NCI-H2081 (cell line): ENCODE measurements around the gene IGFN1.
"Not testable (repeated sequence)": the region's sequence is repeated elsewhere in the genome, so short reads cannot be mapped to it uniquely, and the experiment has no call there.

Experiments
- DNase-seq, 2 experiments: peaks; one replicate each; lab custom pipeline; 2025; lab: John Stamatoyannopoulos, UW

The IGFN1 gene

DNA sequence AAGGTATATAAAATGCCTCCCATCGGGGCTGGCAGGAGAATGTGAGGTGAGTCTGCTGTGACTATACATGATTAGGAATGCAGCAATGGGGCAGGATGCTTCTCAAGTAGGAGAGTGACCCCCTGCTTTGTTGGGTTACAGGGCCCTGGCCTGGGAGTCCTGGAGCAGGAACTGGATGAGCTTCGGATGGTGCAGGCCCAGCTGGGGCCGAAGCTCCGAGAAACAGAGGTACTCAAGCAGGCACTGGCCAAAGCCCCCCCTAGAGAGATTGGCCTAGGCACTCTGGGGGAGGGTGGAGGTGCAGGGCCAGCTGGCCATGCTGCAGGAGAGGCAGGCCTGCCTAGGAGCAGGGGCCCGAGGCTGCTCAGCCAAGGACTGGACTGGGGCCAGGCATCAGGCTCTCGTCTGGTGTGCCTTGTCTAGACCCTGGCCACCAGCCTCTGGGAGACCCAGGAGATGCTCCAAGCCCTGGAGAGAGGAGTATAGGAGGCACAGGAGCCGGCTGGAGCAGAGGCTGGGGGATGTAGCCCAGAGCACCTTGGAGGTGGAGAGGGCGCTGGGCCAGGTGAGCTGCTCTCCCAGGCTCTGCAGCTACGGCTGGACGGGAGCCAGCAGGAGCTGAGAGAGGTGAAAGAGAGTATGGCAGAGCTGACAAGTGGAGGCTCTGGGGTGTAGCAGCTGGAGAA is 59.8 kb downstream of the IGFN1 start:
- no peak for DNase-seq

- no peak for DNase-seq
Measured at GRCh38 chr1:201251411-201251810, 60.8 kb downstream of the IGFN1 start.

DNA sequence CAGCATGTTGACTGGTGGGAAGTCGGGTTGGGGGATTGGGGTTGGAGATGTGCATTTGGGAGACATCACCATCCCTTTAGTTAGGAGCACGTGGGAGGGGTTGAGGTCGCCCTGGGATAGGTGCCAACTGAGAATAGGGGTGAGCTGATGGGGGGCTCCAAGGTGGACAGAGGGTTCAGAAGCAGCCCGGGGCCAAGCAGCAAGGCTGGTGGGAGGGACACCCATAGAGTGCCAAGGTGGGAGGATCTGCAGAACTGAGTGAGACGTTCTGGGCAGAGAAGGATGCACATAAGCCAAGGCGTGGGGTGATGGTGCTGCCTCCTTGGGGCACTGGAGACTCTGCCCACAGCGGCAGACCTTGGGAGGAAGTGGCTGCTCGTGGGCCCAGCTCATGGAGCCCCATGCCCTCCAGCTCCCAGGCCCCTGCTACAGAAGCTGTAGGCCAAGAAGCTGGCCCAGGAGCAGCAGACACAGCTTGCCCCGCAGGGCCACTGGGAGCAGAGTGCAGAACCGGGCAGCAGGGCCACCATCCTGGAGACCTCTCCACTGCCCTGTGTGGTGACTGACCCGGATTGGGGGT is 61.3 kb downstream of the IGFN1 start:
- no peak for DNase-seq

DNA sequence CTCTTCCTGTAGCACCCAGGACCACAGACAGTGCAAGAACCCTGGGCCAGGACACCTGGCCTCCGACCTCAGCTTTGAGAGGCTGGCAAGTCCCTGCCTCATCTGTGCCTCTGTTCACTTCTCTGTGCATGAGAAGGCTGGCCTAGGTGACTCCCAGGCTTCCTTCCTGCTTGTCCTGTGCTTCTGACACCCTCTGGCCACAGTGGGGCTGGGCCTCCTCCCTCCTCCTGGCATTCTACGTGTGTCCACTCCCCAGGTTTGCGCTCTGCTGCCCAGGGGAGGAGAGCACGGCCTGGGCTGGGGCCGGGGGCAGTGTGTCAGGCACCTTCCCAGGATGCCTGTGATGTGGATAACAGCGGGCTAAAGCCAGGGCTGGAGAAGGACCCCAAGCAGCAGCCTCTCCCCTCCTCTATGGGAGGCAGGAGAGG is 62.3 kb downstream of the IGFN1 start:
- no peak for DNase-seq

GRCh38 chr1:201253411-201253810 is 62.8 kb downstream of the IGFN1 start:
- DNase-seq, result no peak

- no peak for DNase-seq
Measured at GRCh38 chr1:201253906-201254624, 63.4 kb downstream of the IGFN1 start.

- peak; percentile 33 to 49 for DNase-seq
Measured at GRCh38 chr1:201254625-201255478, 64.2 kb downstream of the IGFN1 start.

DNA sequence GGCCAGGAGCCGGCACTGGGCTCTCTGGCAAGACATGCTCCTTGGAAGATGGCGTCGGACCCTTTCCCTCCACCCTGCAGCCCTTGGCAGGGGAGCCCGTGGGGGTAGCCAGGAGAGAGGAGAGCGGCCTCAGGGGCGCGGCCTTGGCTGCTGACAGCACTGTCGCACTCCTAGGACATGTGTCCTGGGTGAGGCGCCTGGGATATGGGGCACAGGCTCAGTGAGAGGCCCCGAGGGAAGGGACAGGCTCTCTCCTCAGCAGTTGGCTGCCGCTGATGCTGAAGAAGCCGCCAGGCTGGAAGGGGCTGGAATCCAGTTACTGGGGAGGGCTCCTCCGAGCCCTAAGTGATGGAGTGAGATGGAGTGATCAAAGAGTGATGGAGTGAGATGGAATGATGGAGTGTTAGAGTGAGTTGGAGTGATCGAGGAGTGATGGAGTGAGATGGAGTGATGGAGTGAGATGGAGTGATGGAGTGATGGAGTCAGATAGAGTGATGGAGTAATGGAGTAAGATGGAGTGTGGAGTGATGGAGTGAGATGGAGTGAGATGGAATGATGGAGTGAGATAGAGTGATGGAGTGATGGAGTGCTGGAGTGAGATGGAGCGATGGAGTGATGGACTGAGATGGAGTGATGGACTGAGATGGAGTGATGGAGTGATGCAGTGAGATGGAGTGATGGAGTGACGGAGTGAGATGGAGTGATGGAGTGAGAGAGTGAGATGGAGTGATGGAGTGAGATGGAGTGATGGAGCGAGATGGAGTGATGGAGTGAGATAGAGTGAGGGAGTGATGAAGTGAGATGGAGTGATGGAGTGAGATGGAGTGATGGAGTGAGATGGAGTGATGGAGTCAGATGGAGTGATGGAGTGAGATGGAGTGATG is 65.1 kb downstream of the IGFN1 start:
- DNase-seq, result no peak

DNA sequence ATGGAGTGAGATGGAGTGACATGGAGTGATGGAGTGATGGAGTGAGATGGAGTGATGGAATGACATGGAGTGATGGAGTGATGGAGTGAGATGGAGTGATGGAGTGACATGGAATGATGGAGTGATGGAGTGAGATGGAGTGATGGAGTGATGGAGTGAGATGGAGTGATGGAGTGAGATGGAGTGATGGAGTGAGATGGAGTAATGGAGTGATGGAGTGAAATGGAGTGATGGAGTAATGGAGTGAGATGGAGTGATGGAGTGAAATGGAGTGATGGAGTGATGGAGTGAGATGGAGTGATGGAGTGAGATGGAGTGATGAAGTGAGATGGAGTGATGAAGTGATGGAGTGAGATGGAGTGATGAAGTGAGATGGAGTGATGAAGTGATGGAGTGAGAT is 67.5 kb downstream of the IGFN1 start:
- not testable (repeated sequence) for DNase-seq

DNA sequence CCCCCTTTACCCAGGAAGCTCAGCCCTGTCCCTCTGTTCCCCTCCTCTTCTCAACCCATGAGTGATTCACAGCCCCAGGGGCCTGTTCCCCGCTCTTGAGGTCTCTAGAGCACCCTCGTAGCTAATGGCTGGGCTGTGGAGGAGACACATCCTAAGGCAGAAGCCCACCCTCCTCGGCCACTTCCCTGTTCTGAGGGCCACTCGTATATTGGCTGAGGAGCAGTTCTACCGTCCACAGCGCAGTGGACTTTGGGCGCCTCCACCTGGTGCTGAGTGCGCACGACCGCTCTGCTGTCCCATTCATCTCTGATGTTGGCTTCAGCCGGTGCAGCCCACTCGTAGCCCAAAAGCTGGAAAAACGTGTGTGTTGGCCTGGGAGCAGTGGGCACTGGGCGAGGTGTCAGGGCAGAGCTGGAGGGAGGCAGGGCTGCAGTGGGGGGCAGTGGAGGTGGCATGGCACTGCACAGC is 68.2 kb downstream of the IGFN1 start:
- no peak for DNase-seq

DNA sequence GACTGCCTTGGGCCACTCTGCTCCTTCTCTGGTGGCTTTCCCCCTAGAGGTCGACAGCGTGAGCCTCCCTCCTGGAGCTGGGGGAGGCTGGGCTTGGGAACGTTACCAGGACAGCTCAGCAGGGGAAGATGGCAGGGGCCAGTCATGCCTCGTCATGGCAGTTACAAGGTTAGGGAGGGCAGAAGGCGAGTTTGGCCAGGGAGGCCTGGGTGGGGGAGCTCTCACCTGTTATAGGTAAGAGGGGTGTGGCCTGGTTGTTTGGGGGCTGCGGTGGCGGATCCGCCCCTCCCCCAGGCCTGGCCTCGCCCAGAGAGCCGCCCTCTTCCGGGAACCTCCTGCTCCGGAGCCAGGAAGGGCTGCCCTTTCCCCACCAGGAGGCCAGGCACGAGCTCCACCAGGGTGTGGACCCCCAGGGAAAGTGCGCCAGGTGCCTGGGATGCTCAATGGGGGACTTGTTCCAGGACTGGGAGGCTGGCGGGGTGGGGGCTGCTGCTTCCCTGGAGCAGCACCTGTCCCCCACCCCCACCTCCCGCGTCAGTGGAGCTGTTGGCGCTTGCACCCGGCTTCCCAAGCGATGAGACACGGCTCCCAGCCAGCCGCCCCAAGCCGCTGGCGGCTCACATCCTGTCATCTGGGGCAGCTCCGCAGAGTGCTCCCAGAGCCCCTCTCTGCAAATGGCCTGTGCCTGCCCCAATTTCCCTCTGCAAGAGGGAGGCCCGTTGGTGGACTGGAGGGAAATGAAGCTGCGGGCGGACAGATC is 69.0 kb downstream of the IGFN1 start:
- DNase-seq, result no peak

- no peak for DNase-seq
Measured at GRCh38 chr1:201260236-201260590, 69.6 kb downstream of the IGFN1 start.

- no peak for DNase-seq
Measured at GRCh38 chr1:201260648-201261311, 70.2 kb downstream of the IGFN1 start.

- no peak for DNase-seq
Measured at GRCh38 chr1:201261771-201262547, 71.3 kb downstream of the IGFN1 start.

GRCh38 chr1:201262963-201263608 is 72.5 kb downstream of the IGFN1 start:
- no peak for DNase-seq

DNA sequence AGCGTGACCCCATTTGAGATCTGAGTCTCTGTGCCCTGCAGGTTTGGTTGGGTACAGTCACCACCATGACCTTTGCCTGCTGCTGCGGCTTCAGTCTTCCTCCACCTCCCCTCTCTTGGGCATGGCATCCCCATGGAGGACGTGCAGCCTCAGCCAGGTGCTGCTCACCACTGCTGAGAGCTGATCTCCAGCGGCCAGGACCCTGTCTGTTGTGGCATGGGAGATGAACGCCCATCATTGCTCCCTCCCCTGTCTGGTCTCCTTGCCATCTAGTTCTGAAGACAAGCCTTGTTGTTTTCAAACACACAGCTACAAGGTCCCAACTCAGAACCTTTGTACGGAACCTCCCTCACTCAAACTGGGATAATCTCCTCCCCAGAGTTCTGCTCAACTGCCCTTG is 73.4 kb downstream of the IGFN1 start:
- no peak for DNase-seq

- no peak for DNase-seq
Measured at GRCh38 chr1:201264554-201264953, 73.9 kb downstream of the IGFN1 start.

DNA sequence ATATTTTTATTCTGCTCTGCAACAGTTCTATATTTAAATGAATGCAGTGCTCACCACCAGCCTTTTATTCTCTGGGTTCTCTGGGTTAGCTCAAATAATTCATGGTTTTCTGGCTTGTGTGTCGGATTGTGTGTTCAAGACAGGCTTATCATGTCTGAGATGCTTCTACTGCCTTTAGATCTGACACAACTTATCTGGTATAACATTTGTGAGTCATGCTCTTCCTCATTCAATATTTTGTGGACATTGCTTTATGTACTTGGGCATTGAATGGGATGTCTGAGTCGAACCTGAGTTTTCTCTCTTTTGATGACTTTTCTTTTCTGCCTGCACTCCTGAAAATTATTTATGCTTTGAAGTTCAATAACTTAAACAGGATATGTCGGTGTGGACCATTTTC is 75.1 kb downstream of the IGFN1 start:
- no peak for DNase-seq

GRCh38 chr1:201266276-201266675 is 75.7 kb downstream of the IGFN1 start:
- DNase-seq, result no peak
